Neural cell (in vitro differentiated cells): ENCODE measurements around the gene METTL14. TPM values are rescaled to one million over a fixed set of nuclear protein-coding genes. Genes with fewer than 3 reads are reported as not detected.

ENCODE experiments used
- H2AFZ ChIP-seq: fragments of 200-600, 300-800 bp; sonication (generic), shearing (Covaris generic); 2 replicates; pipeline ENCODE4 v1.6.0; 2014; ENCODE audit warnings: low read depth, mild to moderate bottlenecking, antibody characterized with exemption, low read length, moderate library complexity
- H3F3A ChIP-seq: fragments of 200-600 bp; shearing (Covaris generic); 2 replicates; pipeline ENCODE4 v1.6.1; 2016; ENCODE audit warnings: mild to moderate bottlenecking, moderate library complexity, mixed read lengths, antibody characterized with exemption, low read length; ENCODE audit not compliant: insufficient read depth, poor library complexity, severe bottlenecking
- H3K27ac ChIP-seq: fragments of 200-600, 300-800 bp; sonication (generic), shearing (Covaris generic); 2 replicates; pipeline ENCODE4 v1.5.1; 2014; ENCODE audit warnings: mild to moderate bottlenecking, low read length, moderate library complexity
- H3K27me3 ChIP-seq: fragments of 300-800, 200-600 bp; sonication (generic), shearing (Covaris generic); 2 replicates; pipeline ENCODE4 v1.6.0; 2014; ENCODE audit warnings: mild to moderate bottlenecking, low read depth, low read length, moderate library complexity; ENCODE audit not compliant: insufficient read depth
- H3K36me3 ChIP-seq: fragments of 300-800, 200-600 bp; sonication (generic), shearing (Covaris generic); 2 replicates; pipeline ENCODE4 v1.5.1; 2014; ENCODE audit warnings: mild to moderate bottlenecking, antibody characterized with exemption, low read length, moderate library complexity; ENCODE audit not compliant: insufficient read depth
- H3K4me2 ChIP-seq: fragments of 300-800, 200-600 bp; sonication (generic), shearing (Covaris generic); 2 replicates; pipeline ENCODE4 v1.6.0; 2014; ENCODE audit warnings: mild to moderate bottlenecking, low read length
- H3K4me3 ChIP-seq: fragments of 300-800, 200-600 bp; sonication (generic), shearing (Covaris generic); 2 replicates; pipeline ENCODE4 v1.5.1; 2014; ENCODE audit warnings: mild to moderate bottlenecking, low read length, moderate library complexity
- H3K79me2 ChIP-seq: fragments of 200-600 bp; shearing (Covaris generic); replicated peaks from 2 replicates; pipeline ENCODE4 v1.6.0; 2014; ENCODE audit warnings: mild to moderate bottlenecking, low read length, moderate library complexity; ENCODE audit not compliant: insufficient read depth
- H3K9ac ChIP-seq: fragments of 300-800, 200-600 bp; sonication (generic), shearing (Covaris generic); 2 replicates; pipeline ENCODE4 v1.6.1; 2016; ENCODE audit warnings: mild to moderate bottlenecking, low read length, mixed read lengths
- H3K9me2 ChIP-seq: fragments of 200-600 bp; shearing (Covaris generic); 2 replicates; pipeline ENCODE4 v1.6.1; 2016; ENCODE audit warnings: mild to moderate bottlenecking, low read length, mixed read lengths; ENCODE audit not compliant: insufficient read depth
- H3K9me3 ChIP-seq: fragments of 200-600, 300-800 bp; sonication (generic), shearing (Covaris generic); 2 replicates; pipeline ENCODE4 v1.6.1; 2016; ENCODE audit warnings: mild to moderate bottlenecking, mixed run types, low read length, moderate library complexity, mixed read lengths
- H4K20me1 ChIP-seq: fragments of 200-600 bp; shearing (Covaris generic); 2 replicates; pipeline ENCODE4 v1.6.1; 2016; ENCODE audit warnings: mild to moderate bottlenecking, mixed run types; ENCODE audit not compliant: insufficient read depth
- EP300 ChIP-seq: fragments of 450-650 bp; conservative IDR thresholded peaks from 2 replicates; pipeline ENCODE4 v1.6.1; 2014; ENCODE audit warnings: antibody characterized with exemption, mild to moderate bottlenecking, moderate library complexity; ENCODE audit not compliant: poor library complexity, severe bottlenecking
- EZH2 ChIP-seq: fragments of 200-600, 300-800 bp; shearing (Covaris generic), sonication (generic); IDR thresholded peaks from 2 replicates; pipeline ENCODE4 v1.6.1; 2014; ENCODE audit warnings: antibody characterized with exemption, low read length, borderline replicate concordance, mild to moderate bottlenecking; ENCODE audit not compliant: insufficient read depth, poor library complexity, severe bottlenecking
- MXI1 ChIP-seq: fragments of 450-650 bp; conservative IDR thresholded peaks from 2 replicates; pipeline ENCODE4 v1.6.1; 2014; ENCODE audit warnings: antibody characterized with exemption, mild to moderate bottlenecking; ENCODE audit not compliant: poor library complexity, severe bottlenecking
- POLR2AphosphoS5 ChIP-seq: IDR thresholded peaks from 2 replicates; pipeline ENCODE4 v1.6.1; 2012
- RAD21 ChIP-seq: fragments of 450-650 bp; conservative IDR thresholded peaks from 2 replicates; pipeline ENCODE4 v1.6.1; 2014; ENCODE audit warnings: antibody characterized with exemption, mild to moderate bottlenecking, moderate library complexity
- REST ChIP-seq: IDR thresholded peaks from 2 replicates; pipeline ENCODE4 v1.6.1; 2012; ENCODE audit warnings: borderline replicate concordance
- SMC3 ChIP-seq: fragments of 450-650 bp; conservative IDR thresholded peaks from 2 replicates; pipeline ENCODE4 v1.6.1; 2014; ENCODE audit warnings: antibody characterized with exemption, mild to moderate bottlenecking, moderate library complexity; ENCODE audit not compliant: poor library complexity
- TAF1 ChIP-seq: IDR thresholded peaks from 2 replicates; pipeline ENCODE4 v1.6.1; 2012; ENCODE audit warnings: low read depth
- polyA plus RNA-seq: library from polyadenylated mRNA; depleted of rRNA; stranded (reverse); fragments of >200 nt; gene quantifications from 2 replicates; pipeline ENCODE4 v1.2.3, GENCODE V29; 2014
- TF ChIP-seq, protein P1 (sequence below): fragments of 450-650 bp; IDR thresholded peaks from 2 replicates; pipeline ENCODE4 v1.5.1; 2014; ENCODE audit warnings: antibody characterized with exemption, mild to moderate bottlenecking, moderate library complexity; ENCODE audit not compliant: poor library complexity, severe bottlenecking

Gene METTL14
- polyA plus RNA-seq, 1 donor from 2014 or later: 18.8 TPM

DNA sequence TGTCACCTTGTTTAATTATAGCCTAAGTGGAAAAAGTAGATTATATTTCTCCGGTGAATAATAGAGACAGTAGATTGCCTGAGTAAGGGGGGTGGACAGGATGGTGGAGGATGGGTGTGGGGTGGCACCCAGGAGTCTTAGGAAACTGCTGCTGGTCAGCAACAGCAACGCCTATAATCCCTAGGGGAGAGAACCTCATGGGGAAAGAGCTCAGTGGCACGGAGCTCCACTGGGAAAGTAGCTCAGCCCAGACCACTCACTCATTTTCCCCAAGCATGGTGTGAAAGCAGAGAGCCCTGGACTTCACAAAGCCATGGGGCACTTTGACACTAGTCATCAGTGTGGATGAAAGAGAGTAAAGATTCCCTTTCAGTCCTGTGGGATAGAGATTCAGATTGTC, 31.1 kb downstream of the METTL14 start:
- H3K9me3 ChIP-seq: no peaks in the 10 kb centered on the region
- TF ChIP-seq POLR2AphosphoS5: no peak
- no peak for TF ChIP-seq EP300
- no peak for TF ChIP-seq EZH2
- TF ChIP-seq, protein P1, sequence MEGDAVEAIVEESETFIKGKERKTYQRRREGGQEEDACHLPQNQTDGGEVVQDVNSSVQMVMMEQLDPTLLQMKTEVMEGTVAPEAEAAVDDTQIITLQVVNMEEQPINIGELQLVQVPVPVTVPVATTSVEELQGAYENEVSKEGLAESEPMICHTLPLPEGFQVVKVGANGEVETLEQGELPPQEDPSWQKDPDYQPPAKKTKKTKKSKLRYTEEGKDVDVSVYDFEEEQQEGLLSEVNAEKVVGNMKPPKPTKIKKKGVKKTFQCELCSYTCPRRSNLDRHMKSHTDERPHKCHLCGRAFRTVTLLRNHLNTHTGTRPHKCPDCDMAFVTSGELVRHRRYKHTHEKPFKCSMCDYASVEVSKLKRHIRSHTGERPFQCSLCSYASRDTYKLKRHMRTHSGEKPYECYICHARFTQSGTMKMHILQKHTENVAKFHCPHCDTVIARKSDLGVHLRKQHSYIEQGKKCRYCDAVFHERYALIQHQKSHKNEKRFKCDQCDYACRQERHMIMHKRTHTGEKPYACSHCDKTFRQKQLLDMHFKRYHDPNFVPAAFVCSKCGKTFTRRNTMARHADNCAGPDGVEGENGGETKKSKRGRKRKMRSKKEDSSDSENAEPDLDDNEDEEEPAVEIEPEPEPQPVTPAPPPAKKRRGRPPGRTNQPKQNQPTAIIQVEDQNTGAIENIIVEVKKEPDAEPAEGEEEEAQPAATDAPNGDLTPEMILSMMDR: no peak
- TF ChIP-seq SMC3: no peak
- no peak for TF ChIP-seq RAD21
- no peak for TF ChIP-seq TAF1
- no peak for TF ChIP-seq REST
- TF ChIP-seq MXI1: no peak
- no peak overlapping the region for H3K27ac ChIP-seq
- H3K4me2 ChIP-seq: no peak overlapping the region
- H3F3A ChIP-seq: no peaks in the 10 kb centered on the region
- H3K4me3 ChIP-seq: no peak overlapping the region
- H3K9ac ChIP-seq: no peak overlapping the region
- H2AFZ ChIP-seq: no peak overlapping the region
- H4K20me1 ChIP-seq: no peaks in the 10 kb centered on the region
- H3K36me3 ChIP-seq: no peaks in the 10 kb centered on the region
- H3K9me2 ChIP-seq: no peaks in the 10 kb centered on the region
- H3K27me3 ChIP-seq: no peaks in the 10 kb centered on the region
- no peaks in the 10 kb centered on the region for H3K79me2 ChIP-seq

GRCh38 chr4:118718511-118719170, 33.4 kb downstream of the METTL14 start:
- no peaks in the 10 kb centered on the region for H4K20me1 ChIP-seq
- H3K27ac ChIP-seq: no peak overlapping the region
- no peak overlapping the region for H3K4me3 ChIP-seq
- no peaks in the 10 kb centered on the region for H3K9me3 ChIP-seq
- no peak overlapping the region for H3K9ac ChIP-seq
- H2AFZ ChIP-seq: no peak overlapping the region
- no peaks in the 10 kb centered on the region for H3K9me2 ChIP-seq
- no peaks in the 10 kb centered on the region for H3F3A ChIP-seq
- TF ChIP-seq POLR2AphosphoS5: no peak
- TF ChIP-seq MXI1: no peak
- no peak for TF ChIP-seq REST
- TF ChIP-seq, protein P1: no peak
- H3K27me3 ChIP-seq: no peaks in the 10 kb centered on the region
- no peaks in the 10 kb centered on the region for H3K36me3 ChIP-seq
- no peaks in the 10 kb centered on the region for H3K79me2 ChIP-seq
- no peak overlapping the region for H3K4me2 ChIP-seq
